Pancreas (tissue), 10 donors: Measurements from ENCODE around the gene ZNF20. TPM values are rescaled to one million over a fixed set of nuclear protein-coding genes. Genes with fewer than 3 reads are reported as not detected.

ENCODE experiments used
- ATAC-seq, 4 donors: fragments of 200-7000 bp; cut with Tn5 transposase; one replicate each; pipeline versions ENCODE4 v1.8.0 to v1.9.1; 2020; ENCODE audit warnings: mild to moderate bottlenecking in 4 of 4, moderate library complexity in 4 of 4
- DNase-seq, 6 donors: peaks; one replicate each; pipeline ENCODE4 v3.0.0-alpha.2; 2020
- FAIRE-seq: peaks from 2 replicates; lab custom pipeline; 2012; peaks lifted over from hg19 to GRCh38; lab: Jason Lieb, UNC
- H3K27ac ChIP-seq, 4 donors: fragments of 200-600 bp; sonication (generic); 1 replicate in 3 of 4; 2 replicates in 1 of 4; pipeline versions ENCODE4 v1.5.0 to v1.8.0; 2020
- H3K27me3 ChIP-seq, 4 donors: fragments of 200-600 bp; one replicate each; pipeline ENCODE4 v1.8.0; 2021
- H3K36me3 ChIP-seq, 3 donors: fragments of 200-600 bp; sonication (generic) in 1 of 3; one replicate each; pipeline versions ENCODE4 v1.5.0 to v1.8.0; 2020 to 2021
- H3K4me1 ChIP-seq, 3 donors: fragments of 200-600 bp; one replicate each; pipeline ENCODE4 v1.8.0; 2021
- H3K4me3 ChIP-seq, 4 donors: fragments of 200-600 bp; sonication (generic) in 2 of 4; one replicate each; pipeline versions ENCODE4 v1.5.0 to v1.8.0; 2020 to 2021
- H3K9me3 ChIP-seq, 4 donors: fragments of 200-600 bp; one replicate each; pipeline ENCODE4 v1.8.0; 2021
- WGBS, 2 donors: extraction: QIAGEN DNeasy Blood & Tissue Kit; methylation state at CpG; one replicate each; pipeline ENCODE4 v1.1.7; 2013; 5-methylcytosine and 5-hydroxymethylcytosine counted together
- intact Hi-C, 3 donors: fragments of 100-400 bp; cut with DNase I; formaldehyde crosslinking; loops; one replicate each; pipeline versions ENCODE4 v1.11.1 to v1.14.2; 2022
- polyA plus RNA-seq, 2 donors: library from polyadenylated mRNA; stranded (reverse); fragments of 200-250 nt; gene quantifications; one replicate each; pipeline ENCODE4 v1.2.3, GENCODE V29; 2013
- total RNA-seq, 6 donors: library from RNA; stranded (reverse); fragmentation: NEBNext Ultra II Directional in 4 of 6; extraction: Animal tissue kit (Norgen Biotek cat#: 25700) in 4 of 6; gene quantifications; one replicate each; pipeline versions ENCODE4 v1.2.1 to v1.2.4, GENCODE V29; 2021 to 2023
- TF ChIP-seq, protein P1 (sequence below), 4 donors: fragments of 200-600 bp; sonication (generic) in 3 of 4; IDR thresholded peaks; one replicate each; pipeline versions ENCODE4 v1.5.0 to v1.8.0; 2021; ENCODE audit warnings: antibody characterized with exemption in 4 of 4
- donor health status: healthy with polysubstance abuse.
- donor health status: DM: no; HTN: no; CAD: no; lungs with moderate emphysema.
- donor health status: DM: no; HTN: no; CAD: no.
- donor health status: control.
- donor health status: control.
- donor health status: Bipolar disorder and iron deficiency.
- donor health status: DM: yes; HTN: yes; CAD: no.
- donor health status: DM: no; HTN: no; CAD: no.
- donor health status: DM: no; HTN: no; CAD: no.
- donor health status: DM: yes; HTN: yes; CAD: no.

Gene ZNF20
- total and polyA plus RNA-seq, 8 donors = 0.63 to 3.3 (median 2.1) TPM

- no peak for FAIRE-seq
- Histone ChIP-seq H3K9me3 (no peaks in the 10 kb centered on the region), H3K4me1 (no peaks in the 10 kb centered on the region), H3K4me3 (no peak overlapping the region), H3K27me3 (no peaks in the 10 kb centered on the region), H3K27ac (no peak overlapping the region), H3K36me3 (no peaks in the 10 kb centered on the region)
- TF ChIP-seq, protein P1, sequence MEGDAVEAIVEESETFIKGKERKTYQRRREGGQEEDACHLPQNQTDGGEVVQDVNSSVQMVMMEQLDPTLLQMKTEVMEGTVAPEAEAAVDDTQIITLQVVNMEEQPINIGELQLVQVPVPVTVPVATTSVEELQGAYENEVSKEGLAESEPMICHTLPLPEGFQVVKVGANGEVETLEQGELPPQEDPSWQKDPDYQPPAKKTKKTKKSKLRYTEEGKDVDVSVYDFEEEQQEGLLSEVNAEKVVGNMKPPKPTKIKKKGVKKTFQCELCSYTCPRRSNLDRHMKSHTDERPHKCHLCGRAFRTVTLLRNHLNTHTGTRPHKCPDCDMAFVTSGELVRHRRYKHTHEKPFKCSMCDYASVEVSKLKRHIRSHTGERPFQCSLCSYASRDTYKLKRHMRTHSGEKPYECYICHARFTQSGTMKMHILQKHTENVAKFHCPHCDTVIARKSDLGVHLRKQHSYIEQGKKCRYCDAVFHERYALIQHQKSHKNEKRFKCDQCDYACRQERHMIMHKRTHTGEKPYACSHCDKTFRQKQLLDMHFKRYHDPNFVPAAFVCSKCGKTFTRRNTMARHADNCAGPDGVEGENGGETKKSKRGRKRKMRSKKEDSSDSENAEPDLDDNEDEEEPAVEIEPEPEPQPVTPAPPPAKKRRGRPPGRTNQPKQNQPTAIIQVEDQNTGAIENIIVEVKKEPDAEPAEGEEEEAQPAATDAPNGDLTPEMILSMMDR (IDR thresholded peaks at IDR 0.05) = no peak
- ATAC-seq = no peak
- intact Hi-C loops = no loop called here
- 96 to 99% methylated on average over 3 of the region's 3 CpGs for WGBS, 2 donors
- no peak for DNase-seq
Observed at GRCh38 chr19:12093777-12094176, 46.4 kb downstream of the ZNF20 start.

DNA sequence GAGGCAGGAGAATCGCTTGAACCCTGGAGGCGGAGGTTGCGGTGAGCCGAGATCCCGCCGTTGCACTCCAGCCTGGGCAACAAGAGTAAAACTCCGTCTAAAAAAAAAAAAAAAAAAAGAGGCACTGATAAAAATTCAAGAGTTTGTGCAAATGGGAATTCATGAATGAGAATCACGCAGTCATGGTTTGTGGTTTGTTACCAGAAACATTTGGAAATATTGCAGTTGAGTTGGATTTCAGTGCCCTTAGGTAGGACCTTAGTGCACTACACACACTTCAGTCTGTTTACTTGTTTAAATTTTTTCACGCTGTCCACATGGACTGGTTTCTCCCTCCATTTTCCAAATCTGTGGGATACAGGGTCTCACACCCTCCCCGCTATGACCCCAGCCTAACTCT lies 47.2 kb downstream of the ZNF20 start:
- no peak overlapping the region for H3K27ac ChIP-seq
- intact Hi-C loops = no loop called here
- H3K27me3 ChIP-seq = no peaks in the 10 kb centered on the region
- no peaks in the 10 kb centered on the region for H3K4me1 ChIP-seq
- no peak for FAIRE-seq
- ATAC-seq = no peak
- DNase-seq = no peak
- TF ChIP-seq, protein P1 (IDR thresholded peaks at IDR 0.05) = no peak
- no peaks in the 10 kb centered on the region for H3K9me3 ChIP-seq
- WGBS, 2 donors = 43 to 49% methylated on average over 10 of the region's 10 CpGs
- H3K36me3 ChIP-seq = no peaks in the 10 kb centered on the region
- peak overlapping the region in 3 of 4 donors; percentile 49 to 72 (median 51) for H3K4me3 ChIP-seq

DNA sequence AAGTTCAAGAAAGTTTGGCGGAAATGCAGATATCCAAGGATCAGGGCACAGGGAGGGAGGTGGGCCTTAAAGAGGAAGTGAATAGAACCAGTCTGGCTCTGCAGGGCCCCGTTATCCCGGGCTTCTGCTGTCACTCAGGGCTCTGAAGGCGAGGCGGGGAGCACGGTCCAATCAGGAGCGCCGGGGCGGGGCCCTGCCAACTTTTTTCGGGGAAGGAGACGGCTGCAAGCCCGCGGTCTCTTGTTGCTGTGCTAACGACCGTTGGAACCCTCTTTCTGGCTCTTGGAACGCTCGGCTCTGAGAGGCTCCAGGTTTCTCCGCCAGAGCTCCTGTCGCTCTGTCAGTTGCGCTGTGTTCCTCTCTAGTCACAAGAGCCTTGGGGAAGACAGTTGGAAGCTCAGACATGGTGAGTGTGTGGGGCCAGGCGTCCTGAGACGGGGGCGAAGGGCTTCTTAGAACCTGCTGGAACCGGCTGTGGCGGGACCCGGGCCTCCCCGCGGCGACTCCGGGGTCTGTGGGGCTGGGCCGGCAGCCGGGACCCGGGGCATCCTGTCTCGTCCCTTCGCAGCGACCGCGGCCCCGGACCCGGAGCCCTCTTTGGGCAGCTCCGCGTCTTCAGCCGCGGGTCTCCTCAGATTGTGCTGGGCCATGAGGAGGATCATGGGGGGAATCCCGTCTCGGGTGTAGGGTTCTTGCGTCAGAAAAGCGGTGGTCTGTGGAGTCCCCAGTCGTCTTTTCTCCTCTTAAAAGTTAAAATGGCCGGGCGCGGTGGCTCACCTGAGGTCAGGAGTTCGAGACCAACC lies 47.9 kb downstream of the ZNF20 start:
- Histone ChIP-seq H3K36me3 (no peaks in the 10 kb centered on the region), H3K4me1 (no peaks in the 10 kb centered on the region), H3K27me3 (no peaks in the 10 kb centered on the region), H3K4me3 (peak overlapping the region; percentile 44 to 72 (median 50)), H3K9me3 (no peaks in the 10 kb centered on the region), H3K27ac (peak overlapping the region in 3 of 4 donors; percentile 19 to 68 (median 66))
- peak; percentile 37 for FAIRE-seq
- WGBS, 2 donors = 1 to 2% methylated on average over 53 of the region's 53 CpGs
- peak; percentile 74 to 93 (median 84) for DNase-seq
- peak; percentile 96 to 99 (median 98) for ATAC-seq
- TF ChIP-seq, protein P1 (IDR thresholded peaks at IDR 0.05) = no peak
- intact Hi-C loops = no loop called here

- Histone ChIP-seq H3K9me3 (no peaks in the 10 kb centered on the region), H3K4me1 (no peaks in the 10 kb centered on the region), H3K27ac (no peak overlapping the region), H3K27me3 (no peaks in the 10 kb centered on the region), H3K36me3 (no peaks in the 10 kb centered on the region), H3K4me3 (no peak overlapping the region)
- FAIRE-seq (no peak), DNase-seq (peak; percentile 34 to 73 (median 62)), ATAC-seq (peak; percentile 66 to 80 (median 70))
- TF ChIP-seq, protein P1 (IDR thresholded peaks at IDR 0.05) = peak in 3 of 4 donors; percentile 37 to 55 (median 54)
- intact Hi-C loops = no loop called here
- 54 to 60% methylated on average over 5 of the region's 5 CpGs for WGBS, 2 donors
Observed at GRCh38 chr19:12090807-12091206, 49.3 kb downstream of the ZNF20 start.
